ENCODE measurements around the gene IP6K3.

IP6K3 gene

GRCh38 chr6:33689148-33689494 lies 57.6 kb downstream of the IP6K3 start:
- DNase-seq (ENCODE audit: low read depth), result no peak

- no peak for DNase-seq (ENCODE audit: low read depth)
Measured at GRCh38 chr6:33688451-33689147, 58.1 kb downstream of the IP6K3 start.

GRCh38 chr6:33688006-33688405 lies 58.7 kb downstream of the IP6K3 start:
- DNase-seq (ENCODE audit: low read depth), result no peak

- no peak for DNase-seq (ENCODE audit: low read depth)
Measured at GRCh38 chr6:33686981-33687975, 59.4 kb downstream of the IP6K3 start.

GRCh38 chr6:33686225-33686924 lies 60.3 kb downstream of the IP6K3 start:
- DNase-seq (ENCODE audit: low read depth), result no peak

GRCh38 chr6:33685411-33686224 lies 61.1 kb downstream of the IP6K3 start:
- no peak for DNase-seq (ENCODE audit: low read depth)

- no peak for DNase-seq (ENCODE audit: low read depth)
Measured at GRCh38 chr6:33684983-33685382, 61.7 kb downstream of the IP6K3 start.

GRCh38 chr6:33684428-33684896 lies 62.2 kb downstream of the IP6K3 start:
- no peak for DNase-seq (ENCODE audit: low read depth)

GRCh38 chr6:33683576-33684427 lies 62.9 kb downstream of the IP6K3 start:
- peak; percentile 35 for DNase-seq (ENCODE audit: low read depth)

- DNase-seq (ENCODE audit: low read depth), result no peak
Measured at GRCh38 chr6:33683051-33683571, 63.6 kb downstream of the IP6K3 start.

GRCh38 chr6:33682341-33682740 lies 64.4 kb downstream of the IP6K3 start:
- DNase-seq (ENCODE audit: low read depth), result no peak

- no peak for DNase-seq (ENCODE audit: low read depth)
Measured at GRCh38 chr6:33679761-33680160, 66.9 kb downstream of the IP6K3 start.

- no peak for DNase-seq (ENCODE audit: low read depth)
Measured at GRCh38 chr6:33678932-33679490, 67.7 kb downstream of the IP6K3 start.

GRCh38 chr6:33678233-33678931 lies 68.3 kb downstream of the IP6K3 start:
- DNase-seq (ENCODE audit: low read depth), result no peak

- no peak for DNase-seq (ENCODE audit: low read depth)
Measured at GRCh38 chr6:33677689-33678088, 69.0 kb downstream of the IP6K3 start.

GRCh38 chr6:33677143-33677660 lies 69.5 kb downstream of the IP6K3 start:
- DNase-seq (ENCODE audit: low read depth), result no peak

GRCh38 chr6:33676416-33677142 lies 70.1 kb downstream of the IP6K3 start:
- DNase-seq (ENCODE audit: low read depth), result no peak

GRCh38 chr6:33675968-33676367 lies 70.7 kb downstream of the IP6K3 start:
- DNase-seq (ENCODE audit: low read depth), result no peak
